Testis (tissue), 3 donors: Measurements from ENCODE around the gene FDXR. TPM values are rescaled to one million over a fixed set of nuclear protein-coding genes. Genes with fewer than 3 reads are reported as not detected.

Source experiments
- DNase-seq: peaks from one replicate; pipeline ENCODE4 v3.0.0-alpha.2; 2019
- H3K27ac ChIP-seq, 2 donors: fragments of 200-600 bp; sonication (generic); one replicate each; pipeline ENCODE4 v1.5.1; 2019
- H3K27me3 ChIP-seq: fragments of 200-600 bp; sonication (generic); one replicate; pipeline ENCODE4 v1.5.1; 2019
- H3K36me3 ChIP-seq: fragments of 200-600 bp; sonication (generic); one replicate; pipeline ENCODE4 v1.5.1; 2017; ENCODE audit warnings: low read depth; ENCODE audit errors: missing control alignments
- H3K4me1 ChIP-seq: fragments of 200-600 bp; sonication (generic); one replicate; pipeline ENCODE4 v1.5.1; 2019
- H3K4me3 ChIP-seq, 2 donors: fragments of 200-600 bp; sonication (generic); one replicate each; pipeline ENCODE4 v1.5.1; 2017 to 2019
- H3K9me3 ChIP-seq: fragments of 200-600 bp; sonication (generic); one replicate; pipeline ENCODE4 v1.5.1; 2017
- CTCF ChIP-seq, 3 experiments: fragments of 450-650 bp in 2 of 3; fragments of 200-600 bp in 1 of 3; sonication (generic) in 1 of 3; IDR thresholded peaks; one replicate each; pipeline ENCODE4 v1.5.1; 2016 to 2019; ENCODE audit warnings: antibody characterized with exemption in 3 of 3, mild to moderate bottlenecking in 2 of 3, moderate library complexity in 1 of 3
- POLR2A ChIP-seq: fragments of 450-650 bp; IDR thresholded peaks from one replicate; pipeline ENCODE4 v1.6.1; 2017; ENCODE audit warnings: antibody characterized with exemption, mild to moderate bottlenecking, moderate library complexity
- WGBS, 2 donors: methylation state at CpG; one replicate each; pipeline ENCODE4 v1.1.5; 2018; 5-methylcytosine and 5-hydroxymethylcytosine counted together
- intact Hi-C: fragments of 100-400 bp; cut with DNase I; formaldehyde crosslinking; loops from one replicate; pipeline ENCODE4 v1.15.1; 2023; ENCODE audit warnings: low total_unique reads
- polyA plus RNA-seq: library from polyadenylated mRNA; stranded (reverse); fragments of 350-450 nt; fragmentation: Illumina TruSeq; extraction: RNeasy Lipid Tissue Mini Kit (QIAGEN cat#74804); gene quantifications from one replicate; pipeline ENCODE4 v1.2.3, GENCODE V29; 2014; ENCODE audit warnings: low read depth, low replicate concordance; ENCODE audit not compliant: insufficient read depth
- total RNA-seq, 2 donors: library from RNA; depleted of rRNA; stranded (reverse); fragments of >200 nt; gene quantifications; one replicate each; pipeline ENCODE4 v1.2.3, GENCODE V29; 2016

The FDXR gene
- total and polyA plus RNA-seq, 3 donors from 2014 or later: 97.1 to 216 (median 204) TPM

GRCh38 chr17:74824961-74825627, 47.7 kb downstream of the FDXR start:
- 88% methylated on average over 8 to 11 of the region's 11 CpGs for WGBS, 2 donors
- Histone ChIP-seq H3K27ac (no peak overlapping the region), H3K4me1 (peaks cover 2% of the 10 kb centered on the region), H3K27me3 (no peaks in the 10 kb centered on the region), H3K9me3 (no peaks in the 10 kb centered on the region), H3K36me3 (no peaks in the 10 kb centered on the region), H3K4me3 (no peak overlapping the region)
- TF ChIP-seq CTCF (IDR thresholded peaks at IDR 0.05): no peak
- TF ChIP-seq POLR2A: no peak
- intact Hi-C loops: no loop called here
- DNase-seq: no peak

GRCh38 chr17:74822939-74823367, 49.8 kb downstream of the FDXR start:
- TF ChIP-seq CTCF (IDR thresholded peaks at IDR 0.05) (no peak), POLR2A (no peak)
- H3K27me3 ChIP-seq: no peaks in the 10 kb centered on the region
- no peak for DNase-seq
- no peak overlapping the region for H3K27ac ChIP-seq
- no peaks in the 10 kb centered on the region for H3K9me3 ChIP-seq
- peaks cover 2% of the 10 kb centered on the region for H3K4me1 ChIP-seq
- H3K36me3 ChIP-seq: no peaks in the 10 kb centered on the region
- intact Hi-C loops: no loop called here
- WGBS, 2 donors: 68 to 70% methylated on average over 12 of the region's 12 CpGs
- H3K4me3 ChIP-seq: no peak overlapping the region

- Histone ChIP-seq H3K4me3 (no peak overlapping the region), H3K4me1 (peaks cover 2% of the 10 kb centered on the region), H3K27ac (no peak overlapping the region), H3K9me3 (no peaks in the 10 kb centered on the region), H3K36me3 (no peaks in the 10 kb centered on the region), H3K27me3 (no peaks in the 10 kb centered on the region)
- no peak for TF ChIP-seq POLR2A
- TF ChIP-seq CTCF (IDR thresholded peaks at IDR 0.05): no peak
- WGBS, 2 donors: 80 to 86% methylated on average over 15 of the region's 15 CpGs
- no peak for DNase-seq
- intact Hi-C loops: no loop called here
These were observed 50.4 kb downstream of the FDXR start for GRCh38 chr17:74822335-74822938.

GRCh38 chr17:74821655-74822334, 51.0 kb downstream of the FDXR start:
- no peaks in the 10 kb centered on the region for H3K36me3 ChIP-seq
- TF ChIP-seq CTCF (IDR thresholded peaks at IDR 0.05) (no peak), POLR2A (no peak)
- H3K9me3 ChIP-seq: no peaks in the 10 kb centered on the region
- H3K4me3 ChIP-seq: no peak overlapping the region
- H3K27me3 ChIP-seq: no peaks in the 10 kb centered on the region
- WGBS, 2 donors: 81 to 83% methylated on average over 11 to 13 of the region's 13 CpGs
- no peak for DNase-seq
- H3K4me1 ChIP-seq: peaks cover 2% of the 10 kb centered on the region
- no peak overlapping the region for H3K27ac ChIP-seq
- intact Hi-C loops: no loop called here
